BLaER1 (cell line): ENCODE results near the gene FNTB.

Experiments used
- H3K27ac ChIP-seq: shearing (Covaris generic); formaldehyde crosslinking; 2 replicates; pipeline ENCODE4 v1.8.1; 2022
- H3K27me3 ChIP-seq: shearing (Covaris generic); formaldehyde crosslinking; 2 replicates; pipeline ENCODE4 v1.8.1; 2022
- H3K36me3 ChIP-seq: shearing (Covaris generic); formaldehyde crosslinking; 2 replicates; pipeline ENCODE4 v1.8.1; 2022
- H3K4me1 ChIP-seq: shearing (Covaris generic); formaldehyde crosslinking; 2 replicates; pipeline ENCODE4 v1.8.1; 2022
- H3K4me2 ChIP-seq: shearing (Covaris generic); formaldehyde crosslinking; 2 replicates; pipeline ENCODE4 v1.8.1; 2022
- H3K4me3 ChIP-seq: shearing (Covaris generic); formaldehyde crosslinking; 2 replicates; pipeline ENCODE4 v1.8.1; 2022
- H3K9ac ChIP-seq: shearing (Covaris generic); formaldehyde crosslinking; 2 replicates; pipeline ENCODE4 v1.8.1; 2022
- H3K9me3 ChIP-seq: shearing (Covaris generic); formaldehyde crosslinking; 2 replicates; pipeline ENCODE4 v1.8.1; 2022
- H4K20me1 ChIP-seq: shearing (Covaris generic); formaldehyde crosslinking; 2 replicates; pipeline ENCODE4 v1.8.1; 2022
- Cebpa-rat ChIP-seq: shearing (Covaris generic); IDR thresholded peaks from 2 replicates; pipeline ENCODE4 v1.8.1; 2022

The FNTB gene

DNA sequence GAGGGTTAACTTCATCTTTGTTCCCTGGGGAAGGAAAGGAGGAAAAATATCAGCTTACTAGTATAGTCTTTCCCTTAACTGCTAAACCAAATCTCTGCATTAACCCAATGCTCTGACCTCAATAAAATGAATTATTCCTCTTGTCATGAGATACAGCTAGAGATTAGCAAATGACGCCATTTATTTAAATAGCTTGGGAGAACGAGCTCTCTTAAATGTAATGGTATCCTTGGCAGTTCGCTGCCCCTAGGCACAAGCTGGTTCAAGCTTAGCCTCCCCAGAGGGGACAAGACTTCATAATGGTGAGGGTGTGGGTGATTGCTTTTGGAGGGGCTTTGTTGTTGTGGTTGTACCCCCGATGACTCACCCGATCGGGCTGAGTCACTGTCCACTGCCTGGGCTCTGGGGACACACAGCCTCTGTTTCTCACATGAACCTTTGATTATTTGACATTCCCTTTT lies 19.6 kb downstream of the FNTB start:
- H3K4me1 ChIP-seq: no peaks in the 10 kb centered on the region
- H3K36me3 ChIP-seq: peaks cover 58% of the 10 kb centered on the region
- H3K9ac ChIP-seq: no peak overlapping the region
- TF ChIP-seq Cebpa-rat: no peak
- no peaks in the 10 kb centered on the region for H3K27me3 ChIP-seq
- H3K27ac ChIP-seq: no peak overlapping the region
- H3K9me3 ChIP-seq: no peaks in the 10 kb centered on the region
- no peak overlapping the region for H3K4me2 ChIP-seq
- H4K20me1 ChIP-seq: 0 out of 2 replicates have a peak, but pooled peaks cover 9% of the 10 kb centered on the region
- no peak overlapping the region for H3K4me3 ChIP-seq

DNA sequence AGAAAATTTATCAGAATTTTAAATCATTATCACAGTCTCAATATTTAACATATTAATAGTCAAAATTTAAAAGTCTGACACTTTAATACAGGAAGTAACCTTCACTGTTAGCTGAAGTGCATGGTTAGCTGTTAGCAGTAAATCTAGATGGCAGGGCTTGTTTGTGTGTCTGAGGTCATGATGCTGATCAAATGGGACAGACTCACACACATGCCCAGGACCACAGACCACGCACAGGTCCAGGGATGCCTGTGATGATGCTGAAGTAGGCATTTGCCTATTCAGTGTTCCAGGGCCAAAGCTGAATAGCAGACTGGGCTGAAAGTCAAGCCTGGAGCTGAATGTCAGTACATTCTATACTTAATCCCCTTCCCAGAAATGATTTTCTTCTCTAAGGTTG lies 20.5 kb downstream of the FNTB start:
- Histone ChIP-seq H3K9ac (no peak overlapping the region), H3K36me3 (peaks cover 67% of the 10 kb centered on the region), H3K27me3 (no peaks in the 10 kb centered on the region), H3K4me1 (0 out of 2 replicates have a peak, but pooled peaks cover under 1% of the 10 kb centered on the region), H4K20me1 (0 out of 2 replicates have a peak, but pooled peaks cover 9% of the 10 kb centered on the region), H3K4me2 (no peak overlapping the region), H3K9me3 (no peaks in the 10 kb centered on the region), H3K27ac (no peak overlapping the region), H3K4me3 (no peak overlapping the region)
- no peak for TF ChIP-seq Cebpa-rat

DNA sequence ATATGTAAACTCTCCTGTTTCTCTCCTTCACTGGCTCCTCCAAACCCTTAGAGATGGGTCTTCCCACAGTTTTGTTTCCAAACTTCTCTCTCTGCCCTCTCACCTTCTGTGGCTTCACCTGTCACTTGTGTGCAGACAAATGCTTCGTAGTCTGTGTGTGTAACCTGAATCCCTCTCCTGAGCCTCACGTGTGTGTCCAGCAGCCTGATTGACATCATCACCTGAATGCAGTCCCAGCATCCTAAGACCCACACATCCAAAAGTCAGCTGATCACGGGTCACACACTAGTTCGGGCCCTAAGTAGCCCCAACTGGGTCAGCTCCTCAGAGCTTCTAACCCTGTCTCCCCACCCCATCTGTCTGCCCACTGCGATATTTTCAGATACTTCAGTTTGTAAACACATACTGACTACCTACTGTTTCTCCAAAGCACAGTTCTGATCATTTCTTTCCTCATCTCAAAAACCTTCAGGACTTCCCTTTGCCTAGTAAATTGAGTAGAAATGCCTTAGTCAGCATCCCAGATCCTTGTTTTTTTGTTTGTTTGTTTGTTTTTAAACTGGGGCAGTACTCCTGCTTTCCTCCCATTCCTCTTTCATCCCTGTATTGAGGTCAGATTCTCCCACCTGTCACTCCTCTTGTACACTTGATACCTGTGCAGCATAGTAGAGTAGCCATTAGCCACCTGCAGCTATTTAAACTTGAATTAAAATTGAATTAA lies 23.7 kb downstream of the FNTB start:
- Histone ChIP-seq H3K4me1 (peaks cover 12% of the 10 kb centered on the region), H3K9ac (no peak overlapping the region), H3K27me3 (no peaks in the 10 kb centered on the region), H4K20me1 (no peaks in the 10 kb centered on the region), H3K9me3 (no peaks in the 10 kb centered on the region), H3K4me2 (no peak overlapping the region), H3K27ac (no peak overlapping the region), H3K4me3 (no peak overlapping the region), H3K36me3 (peaks cover 89% of the 10 kb centered on the region)
- no peak for TF ChIP-seq Cebpa-rat

DNA sequence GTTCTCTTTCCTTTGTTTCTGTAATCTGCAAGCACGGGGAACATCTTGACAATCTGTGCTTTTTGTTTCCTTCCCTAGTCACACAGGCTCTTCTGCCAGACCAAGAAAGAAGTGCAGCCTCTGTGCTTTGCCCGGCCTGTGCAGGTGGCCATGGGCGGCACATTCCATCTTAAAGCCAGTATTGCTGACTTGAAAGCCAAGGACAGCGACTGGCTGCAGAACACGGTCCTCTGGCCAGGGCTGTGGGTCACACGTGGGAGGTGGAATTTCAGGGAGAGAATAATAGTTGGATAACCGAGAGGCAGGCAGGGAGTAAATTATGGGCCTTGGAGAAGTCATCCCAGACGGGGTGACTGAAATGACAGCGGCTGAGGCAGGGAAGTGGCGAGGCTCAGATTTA lies 24.8 kb downstream of the FNTB start:
- Histone ChIP-seq H3K4me2 (no peak overlapping the region), H3K27ac (no peak overlapping the region), H4K20me1 (no peaks in the 10 kb centered on the region), H3K36me3 (peaks cover 90% of the 10 kb centered on the region), H3K27me3 (no peaks in the 10 kb centered on the region), H3K4me3 (no peak overlapping the region), H3K9ac (no peak overlapping the region), H3K9me3 (no peaks in the 10 kb centered on the region), H3K4me1 (peaks cover 12% of the 10 kb centered on the region)
- TF ChIP-seq Cebpa-rat: no peak

DNA sequence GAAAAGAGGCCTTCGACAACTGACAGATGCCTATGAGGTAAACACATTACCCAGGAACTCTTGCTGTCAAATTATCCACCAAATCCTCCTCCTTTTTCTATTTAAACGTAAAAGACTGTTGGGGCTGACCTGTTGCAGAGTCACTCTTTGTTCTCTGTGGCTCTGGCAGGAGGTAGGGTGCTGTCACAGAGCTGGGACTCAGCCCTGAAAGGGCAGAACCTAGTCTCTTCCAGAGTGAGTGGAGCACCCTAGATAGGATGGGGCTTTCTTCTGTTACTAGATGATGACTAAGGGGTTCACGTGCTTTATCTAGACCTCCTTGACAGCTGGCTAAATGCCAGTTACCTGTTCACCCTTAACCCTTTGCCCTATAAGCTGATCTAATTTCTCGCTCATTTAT lies 25.7 kb downstream of the FNTB start:
- H3K4me2 ChIP-seq: no peak overlapping the region
- no peaks in the 10 kb centered on the region for H3K27me3 ChIP-seq
- no peak for TF ChIP-seq Cebpa-rat
- peaks cover 95% of the 10 kb centered on the region for H3K36me3 ChIP-seq
- no peak overlapping the region for H3K27ac ChIP-seq
- no peaks in the 10 kb centered on the region for H3K9me3 ChIP-seq
- no peak overlapping the region for H3K9ac ChIP-seq
- H3K4me1 ChIP-seq: peaks cover 12% of the 10 kb centered on the region
- H4K20me1 ChIP-seq: no peaks in the 10 kb centered on the region
- H3K4me3 ChIP-seq: no peak overlapping the region

DNA sequence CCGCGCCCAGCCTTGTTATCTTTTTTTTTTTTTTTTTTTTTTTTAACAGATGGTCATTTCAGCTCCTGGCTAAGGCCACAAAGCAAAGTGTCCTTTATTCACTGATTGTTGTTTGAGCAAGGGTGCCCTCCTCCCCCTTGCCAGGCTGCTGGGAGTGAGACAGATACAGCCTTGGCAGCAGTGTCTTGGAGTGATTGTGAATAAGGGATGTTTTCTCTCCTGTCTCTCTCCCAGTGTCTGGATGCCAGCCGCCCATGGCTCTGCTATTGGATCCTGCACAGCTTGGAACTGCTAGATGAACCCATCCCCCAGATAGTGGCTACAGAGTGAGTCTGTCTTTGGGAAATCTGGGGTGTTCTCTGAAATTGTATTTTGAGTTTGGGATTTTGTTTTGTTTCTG lies 28.7 kb downstream of the FNTB start:
- Histone ChIP-seq H3K4me1 (peaks cover 23% of the 10 kb centered on the region), H3K27ac (no peak overlapping the region), H3K4me2 (no peak overlapping the region), H4K20me1 (no peaks in the 10 kb centered on the region), H3K36me3 (peaks cover 76% of the 10 kb centered on the region), H3K9me3 (no peaks in the 10 kb centered on the region), H3K9ac (no peak overlapping the region), H3K27me3 (no peaks in the 10 kb centered on the region), H3K4me3 (no peak overlapping the region)
- TF ChIP-seq Cebpa-rat: no peak

DNA sequence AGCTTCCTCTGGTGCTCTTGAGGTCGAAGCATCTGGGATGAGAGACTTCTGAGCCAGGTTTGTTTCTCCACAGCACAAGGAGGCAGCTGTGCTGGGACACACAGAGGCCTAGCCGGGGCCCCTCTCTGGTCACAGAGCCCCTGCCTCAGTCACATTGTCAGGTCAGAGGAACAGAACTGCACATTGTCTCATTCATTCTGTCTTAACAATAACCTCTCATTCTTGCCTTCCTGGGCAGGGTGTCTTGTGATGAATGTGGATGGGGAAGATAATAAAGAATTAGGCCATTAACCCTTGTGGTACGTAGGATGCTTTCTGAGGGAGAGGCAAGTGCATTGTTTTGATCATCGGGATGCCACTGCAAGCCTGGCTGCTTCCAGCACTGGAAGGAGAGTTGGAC lies 29.8 kb downstream of the FNTB start:
- H3K4me1 ChIP-seq: peaks cover 23% of the 10 kb centered on the region
- H3K36me3 ChIP-seq: peaks cover 66% of the 10 kb centered on the region
- no peak for TF ChIP-seq Cebpa-rat

DNA sequence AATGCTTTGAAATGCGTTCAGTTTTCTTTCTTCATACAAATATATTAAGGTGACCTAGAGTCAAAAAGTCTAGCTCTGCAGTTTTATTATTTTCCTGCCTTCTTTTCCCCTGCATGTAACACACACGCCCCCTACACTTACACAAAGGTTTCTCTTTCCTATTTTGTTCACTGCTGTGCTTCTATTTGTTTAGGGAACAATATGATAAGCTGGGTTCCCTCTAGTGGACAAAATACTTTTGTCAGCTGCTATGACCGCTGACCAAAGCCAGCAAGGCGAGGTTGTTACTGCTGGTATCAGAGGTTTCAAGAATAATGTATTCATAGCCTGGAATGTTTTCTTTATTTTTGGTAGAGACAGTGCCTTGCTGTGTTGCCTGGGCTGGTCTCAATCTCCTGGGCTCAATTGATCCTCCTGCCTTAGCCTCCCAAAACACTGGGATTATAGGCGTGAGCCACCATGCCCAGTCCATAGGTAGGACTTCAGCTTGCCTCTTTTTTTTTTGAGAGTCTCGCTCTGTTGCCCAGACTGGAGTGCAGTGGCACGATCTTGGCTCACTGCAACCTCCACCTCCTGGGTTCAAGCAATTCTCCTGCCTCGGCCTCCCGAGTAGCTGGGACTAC lies 33.4 kb downstream of the FNTB start:
- H3K9me3 ChIP-seq: no peaks in the 10 kb centered on the region
- H4K20me1 ChIP-seq: no peaks in the 10 kb centered on the region
- H3K4me3 ChIP-seq: no peak overlapping the region
- no peak overlapping the region for H3K9ac ChIP-seq
- no peak overlapping the region for H3K27ac ChIP-seq
- peaks cover 38% of the 10 kb centered on the region for H3K36me3 ChIP-seq
- no peaks in the 10 kb centered on the region for H3K27me3 ChIP-seq
- no peak for TF ChIP-seq Cebpa-rat
- H3K4me2 ChIP-seq: no peak overlapping the region
- peaks cover 10% of the 10 kb centered on the region; the same call in 1 of the 2 replicates for H3K4me1 ChIP-seq

More for the DNA sequence above, 29.8 kb downstream of the FNTB start:
- H3K9me3 ChIP-seq: no peaks in the 10 kb centered on the region
- no peaks in the 10 kb centered on the region for H4K20me1 ChIP-seq
- H3K9ac ChIP-seq: no peak overlapping the region
- no peak overlapping the region for H3K4me3 ChIP-seq
- no peak overlapping the region for H3K27ac ChIP-seq
- H3K27me3 ChIP-seq: no peaks in the 10 kb centered on the region
- H3K4me2 ChIP-seq: no peak overlapping the region

DNA sequence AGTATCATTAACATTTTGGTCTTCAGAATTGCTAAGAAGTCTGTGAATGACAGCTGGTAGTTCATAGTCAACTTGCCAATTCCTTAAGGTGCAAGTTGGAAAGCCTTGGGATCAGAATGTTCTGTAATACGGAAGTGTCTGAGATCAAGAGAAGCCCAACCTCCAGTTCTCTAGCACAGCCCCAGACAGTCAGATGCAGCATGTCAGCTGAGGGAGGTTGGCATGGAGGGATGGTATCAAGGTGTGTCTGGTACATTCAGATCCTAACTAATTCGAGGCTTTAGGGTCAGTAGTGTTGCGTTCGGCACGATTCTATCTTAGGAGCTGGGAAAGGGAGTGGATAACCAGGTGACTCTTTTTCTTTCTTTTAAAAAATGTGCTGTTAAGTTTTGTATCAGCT lies 38.3 kb downstream of the FNTB start:
- no peaks in the 10 kb centered on the region for H3K27me3 ChIP-seq
- H3K36me3 ChIP-seq: peaks cover 57% of the 10 kb centered on the region
- H3K9ac ChIP-seq: no peak overlapping the region
- no peak overlapping the region for H3K4me2 ChIP-seq
- 0 out of 2 replicates have a peak, but pooled peaks cover under 1% of the 10 kb centered on the region for H3K4me1 ChIP-seq
- no peak overlapping the region for H3K4me3 ChIP-seq
- no peak for TF ChIP-seq Cebpa-rat
- no peaks in the 10 kb centered on the region for H4K20me1 ChIP-seq
- H3K9me3 ChIP-seq: no peaks in the 10 kb centered on the region
- H3K27ac ChIP-seq: no peak overlapping the region

DNA sequence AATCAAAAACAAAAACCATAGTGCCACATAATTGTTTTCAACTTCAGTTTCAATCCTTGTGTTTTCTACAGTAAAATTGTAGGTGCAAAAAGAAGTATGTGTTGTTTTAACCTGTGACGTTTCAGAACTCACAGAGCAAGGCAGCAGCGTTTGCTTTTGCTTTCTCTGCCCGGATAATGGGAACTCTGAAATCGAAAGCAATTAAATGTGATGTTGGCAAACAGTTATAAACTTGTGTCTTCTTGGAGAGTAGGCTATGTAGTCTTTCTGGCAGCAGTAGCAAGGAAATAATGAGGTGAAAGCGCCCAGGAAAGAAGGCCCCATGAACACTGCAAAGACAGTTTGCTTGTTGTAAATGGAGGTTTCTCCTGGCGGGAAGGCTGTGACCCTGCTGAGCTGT lies 39.1 kb downstream of the FNTB start:
- Histone ChIP-seq H3K4me1 (no peaks in the 10 kb centered on the region), H3K27ac (no peak overlapping the region), H3K4me3 (no peak overlapping the region), H3K36me3 (peaks cover 65% of the 10 kb centered on the region), H3K4me2 (no peak overlapping the region), H4K20me1 (no peaks in the 10 kb centered on the region), H3K9me3 (no peaks in the 10 kb centered on the region), H3K27me3 (no peaks in the 10 kb centered on the region), H3K9ac (no peak overlapping the region)
- no peak for TF ChIP-seq Cebpa-rat
